OCI-LY1 (cell line): ENCODE measurements around the gene MAP1S.

Experiments used
- CTCF ChIP-seq: fragments of 200-600 bp; sonication (generic), shearing (Covaris generic); IDR thresholded peaks from 2 replicates; pipeline ENCODE4 v1.5.1; 2017; ENCODE audit warnings: mild to moderate bottlenecking, antibody characterized with exemption, low read length, moderate library complexity, mixed read lengths
- EZH2 ChIP-seq: fragments of 200-600 bp; sonication (generic), shearing (Covaris generic); IDR thresholded peaks from 2 replicates; pipeline ENCODE4 v1.8.0; 2017; ENCODE audit warnings: borderline replicate concordance, mixed run types, mild to moderate bottlenecking, antibody characterized with exemption, low read length, moderate library complexity, mixed read lengths

- TF ChIP-seq CTCF (no peak), EZH2 (no peak)
Observed at GRCh38 chr19:17726136-17726741, 7.0 kb downstream of the MAP1S start.
